GM19372 (cell line): Measurements from ENCODE around the gene PATE4.
A peak's percentile ranks its signal among the peaks of the same experiment; 100 is the strongest.

Source experiments
- ATAC-seq: cut with Tn5 transposase; IDR thresholded peaks from one replicate; pipeline ENCODE4 v1.9.1; 2021; ENCODE audit warnings: mild to moderate bottlenecking, low read depth, moderate library complexity; ENCODE audit not compliant: unreplicated experiment

The PATE4 gene

GRCh38 chr11:125886997-125887372 lies 53.9 kb downstream of the PATE4 start:
- ATAC-seq = peak; percentile 18

GRCh38 chr11:125887373-125888324 lies 54.5 kb downstream of the PATE4 start, which contains the start of gene HYLS1:
Gene HYLS1, plus strand, starts transcription at chr11:125887668. Its CDS starts 11,701 bp downstream, at chr11:125899369.
- ATAC-seq = peak; percentile 81
